CD4-positive, alpha-beta T cell treated with Interleukin-17A for 4 hours (primary cell): ENCODE data around the gene SP1.
"Not testable (repeated sequence)": the region's sequence is repeated elsewhere in the genome, so short reads cannot be mapped to it uniquely, and the experiment has no call there.

Source experiments
- DNase-seq: peaks from one replicate; pipeline ENCODE4 v3.0.0-alpha.2; 2020; ENCODE audit warnings: mixed read lengths

The SP1 gene

DNA sequence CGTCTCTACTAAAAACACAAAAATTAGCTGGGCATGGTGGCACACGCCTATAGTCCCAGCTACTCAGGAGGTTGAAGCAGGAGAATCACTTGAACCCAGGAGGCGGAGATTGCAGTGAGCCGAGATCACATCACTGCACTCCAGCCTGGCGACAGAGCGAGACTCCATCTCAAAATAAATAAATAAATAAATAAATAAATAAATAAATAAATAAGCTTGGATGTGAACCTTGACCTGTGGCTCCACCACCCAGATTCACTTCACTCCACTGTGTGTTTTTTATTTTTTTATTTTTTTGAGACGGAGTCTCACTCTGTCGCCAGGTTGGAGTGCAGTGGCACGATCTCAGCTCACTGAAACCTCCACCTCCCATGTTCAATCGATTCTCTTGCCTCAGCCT, 18.3 kb upstream of the SP1 start:
- DNase-seq: not testable (repeated sequence)

DNA sequence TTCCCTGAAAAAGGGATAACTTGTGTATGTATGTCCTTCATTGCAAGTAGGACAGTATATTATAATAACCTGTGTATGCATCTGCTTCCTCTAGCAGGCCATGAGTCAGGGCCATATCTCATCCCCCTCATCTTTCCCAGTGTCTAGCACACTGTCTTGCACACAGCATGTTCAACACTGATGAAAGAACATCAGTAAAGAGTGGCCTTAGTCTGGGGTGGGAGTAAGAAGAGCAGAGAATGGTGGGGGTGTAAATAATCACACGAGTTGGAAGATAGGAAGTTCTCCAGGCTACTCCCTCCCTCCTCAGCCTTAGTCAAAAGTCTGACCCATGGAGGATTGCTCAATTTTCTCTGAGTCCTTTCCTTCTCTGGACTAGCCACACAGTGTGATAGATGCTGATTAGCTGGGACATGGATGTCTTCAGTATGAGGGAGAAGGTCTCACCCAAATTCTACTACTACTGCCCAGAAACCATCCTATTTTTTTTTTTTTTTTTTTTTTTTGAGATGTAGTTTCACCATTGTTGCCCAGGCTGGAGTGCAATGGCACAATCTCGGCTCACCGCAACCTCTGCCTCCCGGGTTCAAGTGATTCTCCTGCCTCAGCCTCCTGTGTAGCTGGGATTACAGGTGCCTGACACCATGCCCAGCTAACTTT, 14.6 kb upstream of the SP1 start:
- no peak for DNase-seq

GRCh38 chr12:53373554-53374133, 6.3 kb upstream of the SP1 start:
- DNase-seq: not testable (repeated sequence)

- not testable (repeated sequence) for DNase-seq
These were observed 5.7 kb upstream of the SP1 start for GRCh38 chr12:53374277-53374676.

GRCh38 chr12:53376747-53377146, 3.2 kb upstream of the SP1 start:
- DNase-seq: no peak

DNA sequence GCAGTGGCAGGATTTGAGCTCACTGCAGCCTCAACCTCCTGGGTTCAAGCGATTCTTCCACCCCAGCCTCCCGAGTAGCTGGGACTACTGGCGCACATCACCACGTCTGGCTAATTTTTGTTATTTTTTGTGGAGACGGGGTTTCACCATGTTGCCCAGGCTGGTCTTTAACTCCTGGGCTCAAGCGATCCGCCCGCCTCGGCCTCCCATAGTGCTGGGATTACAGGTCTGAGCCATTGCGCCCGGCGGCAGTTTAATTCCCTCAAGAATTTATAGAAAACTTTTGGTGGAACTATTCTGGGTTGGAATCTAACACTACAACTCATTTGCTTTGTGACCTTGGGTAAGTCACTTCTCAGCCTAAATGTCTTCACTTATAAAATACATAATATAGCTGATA, 1.8 kb upstream of the SP1 start:
- no peak for DNase-seq

DNA sequence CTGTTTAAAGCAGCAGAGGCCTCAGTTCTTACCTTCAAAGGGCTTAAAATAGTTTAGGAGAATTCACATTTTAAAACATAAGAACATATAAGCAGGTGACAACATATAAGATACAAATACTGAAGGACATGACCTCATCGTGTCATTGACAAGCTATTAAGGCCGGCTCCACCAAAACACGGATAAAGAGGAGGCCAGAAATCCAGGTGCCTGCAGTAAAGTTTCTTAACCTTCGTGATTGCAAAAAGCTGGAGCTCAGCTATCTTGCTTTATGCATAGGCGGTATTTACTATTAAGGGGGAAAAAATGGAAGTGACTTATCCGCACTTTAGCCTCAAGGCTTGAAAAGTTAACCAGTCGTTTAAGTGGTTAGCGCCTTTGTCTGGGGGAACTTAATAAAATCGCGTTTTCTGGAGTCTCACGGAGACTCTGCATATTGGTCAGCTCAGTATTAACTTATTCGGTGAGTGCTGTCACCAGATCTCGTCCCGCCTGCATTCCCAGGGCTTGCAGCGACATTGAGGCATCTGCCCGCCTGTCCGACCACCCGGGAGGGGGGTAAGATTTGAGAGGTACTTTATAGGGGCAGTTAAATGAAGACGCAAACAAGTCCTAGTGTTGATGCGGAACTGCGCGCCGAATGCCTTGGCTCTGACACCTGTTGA, 1.1 kb upstream of the SP1 start:
- no peak for DNase-seq

- peak; percentile 99 for DNase-seq
These were observed 430 bp upstream of the SP1 start for GRCh38 chr12:53379389-53380103.

DNA sequence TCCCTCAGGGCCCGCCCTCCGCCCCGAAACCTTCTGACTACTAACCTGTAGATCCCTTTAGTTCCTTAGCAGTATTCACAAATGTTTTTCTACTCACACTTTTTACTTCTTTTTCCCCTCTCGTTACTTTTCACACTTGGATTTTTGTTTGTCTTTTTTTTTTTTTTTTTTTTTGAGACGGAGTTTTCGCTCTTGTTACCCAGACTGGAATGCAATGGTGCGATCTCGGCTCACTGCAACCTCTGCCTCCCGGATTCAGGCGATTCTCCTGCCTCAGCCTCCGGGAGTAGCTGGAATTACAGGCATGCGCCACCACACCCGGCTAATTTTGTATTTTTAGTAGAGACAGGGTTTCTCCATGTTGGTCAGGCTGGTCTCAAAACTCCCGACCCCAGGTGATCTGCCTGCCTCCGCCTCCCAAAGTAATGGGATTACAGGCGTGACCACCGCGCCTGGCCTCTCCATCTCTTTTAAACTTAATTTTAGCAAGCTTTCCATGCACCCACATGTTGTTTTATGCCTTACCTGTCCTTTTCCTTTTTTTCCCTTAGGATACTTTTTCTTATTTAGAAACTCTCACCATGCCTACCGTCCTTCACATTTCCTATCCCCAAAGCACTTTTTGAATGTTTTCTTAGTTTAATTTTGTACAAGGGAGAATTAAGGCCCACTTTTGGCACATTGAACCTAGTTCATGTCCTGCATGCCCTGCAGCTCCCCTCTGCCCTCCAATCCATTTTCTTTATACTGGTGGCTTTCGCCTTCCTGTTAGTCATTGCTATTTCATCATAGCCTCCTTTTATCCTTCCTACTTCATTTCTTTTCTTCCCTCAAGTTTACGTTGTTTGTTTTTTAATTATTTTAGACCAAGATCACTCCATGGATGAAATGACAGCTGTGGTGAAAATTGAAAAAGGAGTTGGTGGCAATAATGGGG, 1.1 kb downstream of the SP1 start:
- no peak for DNase-seq

- DNase-seq: peak; percentile 59
These were observed 2.0 kb downstream of the SP1 start for GRCh38 chr12:53381731-53382630.

- no peak for DNase-seq
These were observed 3.3 kb downstream of the SP1 start for GRCh38 chr12:53383258-53383657.

DNA sequence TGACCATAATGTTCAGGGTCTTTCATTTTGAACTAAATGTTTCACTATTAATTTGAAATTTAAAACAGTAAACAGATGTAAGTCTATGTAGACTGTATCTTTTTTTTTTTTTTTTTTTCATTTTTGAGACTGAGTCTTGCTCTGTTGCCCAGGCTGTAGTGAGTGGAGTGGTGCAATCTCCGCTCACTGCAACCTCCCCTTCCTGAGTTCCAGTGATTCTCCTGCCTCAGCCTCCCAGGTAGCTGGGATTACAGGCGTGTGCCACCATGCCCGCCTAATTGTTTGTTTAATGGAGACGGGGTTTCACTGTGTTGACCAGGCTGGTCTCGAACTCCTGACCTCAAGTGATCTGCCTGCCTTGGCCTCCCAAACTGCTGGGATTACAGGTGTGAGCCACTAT, 6.4 kb downstream of the SP1 start:
- not testable (repeated sequence) for DNase-seq

DNA sequence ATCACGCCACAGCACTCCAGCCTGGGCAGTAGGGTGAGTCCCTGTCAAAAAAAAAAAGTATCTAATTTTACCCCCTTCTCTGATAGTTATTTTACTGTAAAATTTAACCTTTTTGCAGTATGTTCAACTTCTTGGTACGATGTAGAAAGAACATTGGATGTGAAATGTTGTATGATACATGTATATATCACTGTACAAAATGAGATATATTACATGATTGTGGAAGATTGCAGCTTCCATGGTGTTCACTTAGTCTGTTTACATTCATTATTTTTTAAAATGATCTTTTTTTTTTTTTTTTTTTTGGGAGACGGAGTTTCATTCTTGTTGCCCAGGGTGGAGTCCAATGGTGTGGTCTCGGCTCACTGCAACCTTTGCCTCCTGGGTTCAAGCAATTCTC, 9.0 kb downstream of the SP1 start:
- no peak for DNase-seq

DNA sequence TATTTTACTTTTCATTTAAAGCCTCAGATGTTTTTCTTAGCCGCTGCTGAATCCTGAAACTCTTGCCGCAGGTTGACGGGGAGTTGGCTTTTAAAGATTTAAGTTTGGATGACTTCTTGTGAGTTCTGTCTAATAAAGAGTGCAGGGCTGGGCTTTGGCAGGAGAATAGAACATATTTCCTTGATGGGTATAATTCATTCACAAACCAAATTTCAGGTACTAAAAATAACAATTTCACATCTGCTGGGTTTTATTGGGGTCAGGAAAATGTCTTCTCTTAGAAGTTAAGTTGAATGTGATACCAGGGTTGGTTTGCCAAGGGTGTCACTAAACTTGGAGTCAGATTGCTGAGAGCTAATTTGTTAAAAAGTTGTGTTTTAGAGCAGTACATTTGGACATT, 9.7 kb downstream of the SP1 start:
- no peak for DNase-seq

GRCh38 chr12:53391724-53392123, 11.7 kb downstream of the SP1 start:
- no peak for DNase-seq

DNA sequence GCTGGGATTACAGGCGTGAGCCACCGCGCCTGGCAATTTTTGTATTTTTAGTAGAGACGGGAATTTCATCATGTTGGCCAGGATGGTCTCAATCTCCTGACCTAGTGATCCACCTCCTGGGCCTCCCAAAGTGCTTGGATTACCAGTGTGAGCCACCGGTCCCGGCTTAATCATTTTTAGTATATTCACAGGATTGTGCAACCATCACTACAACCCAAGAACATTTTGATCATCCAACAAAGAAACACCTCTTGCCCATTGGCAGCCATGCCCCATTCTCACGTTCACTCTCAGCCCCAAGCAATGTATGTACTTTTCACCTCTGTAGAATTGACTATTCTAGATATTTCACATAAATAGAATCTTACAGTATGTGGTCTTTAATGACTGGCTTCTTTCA, 19.9 kb downstream of the SP1 start:
- DNase-seq: no peak

DNA sequence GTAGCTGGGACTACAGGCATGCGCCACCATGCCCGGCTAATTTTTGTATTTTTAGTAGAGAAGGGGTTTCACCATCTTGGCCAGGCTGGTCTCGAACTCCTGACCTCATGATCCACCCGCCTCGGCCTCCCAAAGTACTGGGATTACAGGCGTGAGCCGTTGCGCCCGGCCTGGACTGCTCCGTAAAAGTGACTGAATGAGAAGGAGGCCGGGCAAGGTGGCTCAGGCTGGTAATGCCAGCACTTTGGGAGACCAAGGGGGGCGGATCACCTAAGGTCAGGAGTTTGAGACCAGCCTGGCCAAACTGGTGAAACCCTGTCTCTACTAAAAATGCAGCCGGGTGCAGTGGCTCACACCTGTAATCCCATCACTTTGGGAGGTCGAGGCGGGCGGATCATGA, 22.4 kb downstream of the SP1 start:
- DNase-seq: not testable (repeated sequence)

DNA sequence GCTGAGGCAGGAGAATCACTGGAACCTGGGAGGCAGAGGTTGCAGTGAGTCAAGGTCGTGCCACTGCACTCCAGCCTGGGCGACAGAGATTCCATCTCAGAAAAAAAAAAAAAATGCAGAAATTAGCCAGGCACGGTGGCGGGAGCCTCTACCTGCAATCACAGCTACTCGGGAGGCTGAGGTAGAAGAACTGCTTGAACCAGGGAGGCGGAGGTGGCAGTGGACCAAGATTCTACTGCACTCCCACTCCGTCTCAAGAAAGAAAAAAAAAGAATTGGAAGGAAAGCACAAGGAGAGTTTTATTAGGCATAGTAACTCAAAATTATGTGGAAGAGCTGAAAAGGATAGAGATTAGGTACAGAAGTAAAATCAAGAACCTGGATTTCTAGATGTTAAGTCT, 22.9 kb downstream of the SP1 start:
- DNase-seq: no peak

DNA sequence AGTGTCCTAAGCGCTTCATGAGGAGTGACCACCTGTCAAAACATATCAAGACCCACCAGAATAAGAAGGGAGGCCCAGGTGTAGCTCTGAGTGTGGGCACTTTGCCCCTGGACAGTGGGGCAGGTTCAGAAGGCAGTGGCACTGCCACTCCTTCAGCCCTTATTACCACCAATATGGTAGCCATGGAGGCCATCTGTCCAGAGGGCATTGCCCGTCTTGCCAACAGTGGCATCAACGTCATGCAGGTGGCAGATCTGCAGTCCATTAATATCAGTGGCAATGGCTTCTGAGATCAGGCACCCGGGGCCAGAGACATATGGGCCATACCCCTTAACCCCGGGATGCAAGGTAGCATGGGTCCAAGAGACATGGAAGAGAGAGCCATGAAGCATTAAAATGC, 31.0 kb downstream of the SP1 start:
- DNase-seq: no peak

DNA sequence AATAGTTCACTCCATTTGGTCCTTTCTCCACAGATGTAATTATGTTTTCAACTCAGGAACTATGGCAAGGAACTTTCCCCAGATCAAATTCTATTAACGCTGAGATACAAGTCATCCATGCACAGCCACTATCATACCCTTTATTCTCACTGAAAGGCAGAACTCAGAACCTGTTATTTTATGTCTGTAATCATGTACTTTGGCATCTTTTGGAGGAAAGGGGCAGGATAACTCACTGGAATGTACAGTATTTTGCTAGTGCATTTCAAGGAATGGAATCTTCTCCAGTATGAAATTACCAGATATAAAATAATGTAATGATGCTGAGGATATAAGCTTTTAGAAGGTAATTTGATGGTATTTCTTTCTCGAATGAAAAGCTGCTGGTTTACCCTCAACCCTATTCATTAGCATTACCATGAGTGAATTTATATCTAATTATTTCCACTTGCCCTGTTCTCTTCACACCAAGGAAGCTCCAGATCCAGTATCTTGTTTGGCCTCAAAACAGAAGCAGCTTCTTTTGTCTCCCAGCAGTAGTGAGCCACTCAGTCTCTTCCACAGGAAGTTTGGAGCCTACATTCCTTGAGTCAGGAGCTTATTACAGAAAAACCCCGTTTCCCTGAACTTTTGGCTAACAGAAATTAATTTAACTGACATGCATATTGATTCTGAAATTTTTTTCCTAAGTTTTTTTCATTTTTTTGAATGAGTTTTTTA, 33.7 kb downstream of the SP1 start:
- no peak for DNase-seq
